A549 (cell line): ENCODE data around the gene SPATA9. TPM values are rescaled to one million over a fixed set of nuclear protein-coding genes. Genes with fewer than 3 reads are reported as not detected.

Source experiments
- BCL3 ChIP-seq: fragments of >200 bp; sonication (Bioruptor Twin); formaldehyde crosslinking; IDR thresholded peaks from 3 replicates; pipeline ENCODE4 v1.6.1; 2016
- BHLHE40 ChIP-seq: IDR thresholded peaks from 2 replicates; pipeline ENCODE4 v1.6.1; 2012; ENCODE audit warnings: low read depth, low read length, inconsistent platforms
- CBX2 ChIP-seq: fragments of 200-600 bp; sonication (generic); IDR thresholded peaks from 2 replicates; pipeline ENCODE4 v1.6.1; 2016; ENCODE audit warnings: low read depth, mild to moderate bottlenecking, borderline replicate concordance
- CBX8 ChIP-seq: fragments of 200-600 bp; sonication (generic); IDR thresholded peaks from 2 replicates; pipeline ENCODE4 v1.6.1; 2016
- CHD2 ChIP-seq: fragments of 150-350 bp; IDR thresholded peaks from 2 replicates; pipeline ENCODE4 v1.6.1; 2014; ENCODE audit warnings: low read length; ENCODE audit not compliant: partially characterized antibody
- ESRRA ChIP-seq: fragments of 150-350 bp; IDR thresholded peaks from 2 replicates; pipeline ENCODE4 v1.6.1; 2014; ENCODE audit warnings: mild to moderate bottlenecking, low read length, borderline replicate concordance
- FOSB ChIP-seq: fragments of 250-450 bp; sonication (Bioruptor Pico); IDR thresholded peaks from 2 replicates; pipeline ENCODE4 v1.5.0; 2020; ENCODE audit warnings: mild to moderate bottlenecking, moderate library complexity
- FOXS1 ChIP-seq: fragments of 250-450 bp; sonication (Bioruptor Pico); IDR thresholded peaks from 2 replicates; pipeline ENCODE4 v1.5.0; 2020; ENCODE audit warnings: mild to moderate bottlenecking, moderate library complexity
- HEYL ChIP-seq: fragments of 250-450 bp; sonication (Bioruptor Pico); IDR thresholded peaks from 2 replicates; pipeline ENCODE4 v1.8.0; 2021; ENCODE audit warnings: mild to moderate bottlenecking, moderate library complexity
- KDM1A ChIP-seq: fragments of 200-600 bp; sonication (generic); IDR thresholded peaks from 2 replicates; pipeline ENCODE4 v1.6.1; 2016; ENCODE audit warnings: low read depth, mild to moderate bottlenecking
- KDM5A ChIP-seq: fragments of 200-600 bp; sonication (generic); IDR thresholded peaks from 2 replicates; pipeline ENCODE4 v1.6.1; 2016; ENCODE audit warnings: antibody characterized with exemption, mild to moderate bottlenecking
- MAZ ChIP-seq: fragments of 150-350 bp; IDR thresholded peaks from 2 replicates; pipeline ENCODE4 v1.6.1; 2014; ENCODE audit warnings: antibody characterized with exemption, low read depth, low read length, borderline replicate concordance
- MYC ChIP-seq: IDR thresholded peaks from 2 replicates; pipeline ENCODE4 v1.6.1; 2012; ENCODE audit warnings: mild to moderate bottlenecking, inconsistent platforms, low read length, improper control_type of control experiment, borderline replicate concordance
- NFE2L2 ChIP-seq: fragments of 150-350 bp; conservative IDR thresholded peaks from 2 replicates; pipeline ENCODE4 v1.6.1; 2014; ENCODE audit warnings: low read length
- NR3C1 ChIP-seq: fragments of >200 bp; sonication (Bioruptor Twin); formaldehyde crosslinking; IDR thresholded peaks from 3 replicates; pipeline ENCODE4 v1.6.1; 2017
- PHF8 ChIP-seq: fragments of 200-600 bp; sonication (generic); IDR thresholded peaks from 2 replicates; pipeline ENCODE4 v1.6.1; 2016; ENCODE audit warnings: low read depth, mild to moderate bottlenecking, antibody characterized with exemption, moderate library complexity, borderline replicate concordance
- POLR2A ChIP-seq: IDR thresholded peaks from 2 replicates; pipeline ENCODE4 v1.6.1; 2012; ENCODE audit warnings: mild to moderate bottlenecking, low read length
- RARB ChIP-seq: fragments of 250-450 bp; sonication (Bioruptor Pico); IDR thresholded peaks from 2 replicates; pipeline ENCODE4 v1.8.0; 2021; ENCODE audit warnings: mild to moderate bottlenecking, moderate library complexity
- RCOR1 ChIP-seq: fragments of 150-350 bp; IDR thresholded peaks from 2 replicates; pipeline ENCODE4 v1.6.1; 2014; ENCODE audit warnings: antibody characterized with exemption, low read length, low read depth
- SMC3 ChIP-seq: fragments of >200 bp; sonication (Bioruptor Twin); formaldehyde crosslinking; IDR thresholded peaks from 3 replicates; pipeline ENCODE4 v1.6.1; 2018; ENCODE audit warnings: inconsistent platforms
- SREBF2 ChIP-seq: fragments of 450-650 bp; IDR thresholded peaks from 2 replicates; pipeline ENCODE4 v1.6.1; 2014; ENCODE audit warnings: mild to moderate bottlenecking, moderate library complexity
- TFCP2L1 ChIP-seq: fragments of 250-450 bp; sonication (Bioruptor Pico); IDR thresholded peaks from 2 replicates; pipeline ENCODE4 v1.5.0; 2021; ENCODE audit warnings: mild to moderate bottlenecking
- USF2 ChIP-seq: fragments of 450-650 bp; IDR thresholded peaks from 2 replicates; pipeline ENCODE4 v1.6.1; 2014; ENCODE audit warnings: antibody characterized with exemption
- ZC3H11A ChIP-seq: fragments of 450-650 bp; IDR thresholded peaks from 2 replicates; pipeline ENCODE4 v1.6.1; 2014; ENCODE audit warnings: antibody characterized with exemption, mild to moderate bottlenecking
- ZFP36 ChIP-seq: fragments of 450-650 bp; IDR thresholded peaks from 2 replicates; pipeline ENCODE4 v1.6.1; 2014; ENCODE audit warnings: borderline replicate concordance; ENCODE audit not compliant: partially characterized antibody
- ZNF302 ChIP-seq: fragments of 250-450 bp; sonication (Bioruptor Pico); IDR thresholded peaks from 2 replicates; pipeline ENCODE4 v1.9.0; 2021; ENCODE audit warnings: inconsistent platforms, mild to moderate bottlenecking, moderate library complexity
- ZSCAN20 ChIP-seq: fragments of 250-450 bp; sonication (Bioruptor Pico); IDR thresholded peaks from 2 replicates; pipeline ENCODE4 v1.8.0; 2022; ENCODE audit warnings: mild to moderate bottlenecking, moderate library complexity
- polyA plus RNA-seq, 4 experiments: library from polyadenylated mRNA; depleted of rRNA in 3 of 4; stranded (reverse); fragments of >200 nt; fragmentation: RNase III in 1 of 4; extraction: RNeasy Plus Mini Kit Qiagen cat#74134 plus additional on column Dnase treatment in 1 of 4; gene quantifications; 2 replicates in 3 of 4; 3 replicates in 1 of 4; pipeline ENCODE4 v1.2.3, GENCODE V29; 2011 to 2017
- TF ChIP-seq, protein P1 (sequence below): fragments of >200 bp; sonication (Bioruptor Twin); formaldehyde crosslinking; IDR thresholded peaks from 2 replicates; pipeline ENCODE4 v1.6.1; 2016
- TF ChIP-seq, protein P2 (sequence below): IDR thresholded peaks from 2 replicates; pipeline ENCODE4 v1.6.1; 2012

The SPATA9 gene
- polyA plus RNA-seq, 2 of the 4 experiments (the other 2 are of a cell fraction), result 0.16 TPM; not detected in 1

DNA sequence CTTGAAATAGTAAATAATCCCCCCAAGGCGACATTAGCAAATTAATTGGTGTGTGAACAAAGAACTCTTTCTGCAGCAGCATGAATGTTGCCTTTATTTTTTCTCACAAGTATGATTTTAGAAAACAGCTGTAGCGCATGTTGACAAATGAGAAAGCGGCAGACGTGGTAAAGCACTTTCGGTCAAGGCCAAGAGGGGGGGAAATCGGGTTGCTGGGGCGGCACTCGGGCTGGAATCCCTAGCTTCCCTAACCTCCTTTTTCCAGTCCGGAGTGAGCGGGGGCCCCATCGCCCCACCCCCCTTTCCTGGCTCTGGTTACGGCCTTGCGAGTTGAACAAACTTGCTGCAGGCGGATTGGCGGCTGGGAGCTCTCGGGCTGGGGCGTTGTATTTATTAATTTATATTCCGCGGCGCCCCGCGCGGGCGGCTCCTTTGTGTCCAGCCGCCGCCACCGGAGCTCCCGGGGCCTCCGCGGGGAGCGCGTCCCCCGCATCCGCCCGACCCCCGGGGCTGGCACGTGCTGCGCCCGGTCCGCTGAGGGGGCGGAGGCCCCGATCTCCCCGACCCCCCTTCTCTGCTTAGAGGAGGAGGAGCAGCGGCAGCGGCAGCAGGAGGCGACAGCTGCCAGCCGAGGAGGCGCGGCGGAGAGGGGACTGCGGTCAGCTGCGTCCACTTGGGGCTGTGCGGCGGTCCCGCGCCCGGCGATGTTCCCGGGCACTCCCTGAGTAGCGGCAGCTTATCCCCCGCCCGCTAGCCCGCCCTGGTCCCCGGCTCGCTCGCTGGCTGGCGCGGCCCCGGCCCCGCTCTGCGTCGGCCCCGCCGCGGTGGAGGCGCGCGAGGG lies 48.2 kb upstream of the SPATA9 start, which contains the start of gene RHOBTB3 (continued):
- TF ChIP-seq ESRRA (no peak), BCL3 (no peak), POLR2A (peak; percentile 58), BHLHE40 (peak; percentile 73), MYC (no peak), PHF8 (peak; percentile 73; the same call in 1 of the 2 replicates), FOSB (CRISPR knock-in tag) (no peak), ZC3H11A (no peak), TFCP2L1 (CRISPR knock-in tag) (no peak), KDM1A (no peak), SREBF2 (no peak), ZSCAN20 (CRISPR knock-in tag) (no peak), CBX2 (no peak), ZNF302 (CRISPR knock-in tag) (no peak), CBX8 (no peak), MAZ (no peak), HEYL (no peak), RCOR1 (no peak), NFE2L2 (no peak), RARB (no peak), USF2 (no peak), CHD2 (no peak), FOXS1 (no peak), KDM5A (no peak), ZFP36 (no peak), NR3C1 (no peak), SMC3 (0 out of 3 replicates have a peak, but pooled peaks have one; percentile 26)
- TF ChIP-seq, protein P1, sequence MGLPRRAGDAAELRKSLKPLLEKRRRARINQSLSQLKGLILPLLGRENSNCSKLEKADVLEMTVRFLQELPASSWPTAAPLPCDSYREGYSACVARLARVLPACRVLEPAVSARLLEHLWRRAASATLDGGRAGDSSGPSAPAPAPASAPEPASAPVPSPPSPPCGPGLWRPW, result no peak
- TF ChIP-seq, protein P2, sequence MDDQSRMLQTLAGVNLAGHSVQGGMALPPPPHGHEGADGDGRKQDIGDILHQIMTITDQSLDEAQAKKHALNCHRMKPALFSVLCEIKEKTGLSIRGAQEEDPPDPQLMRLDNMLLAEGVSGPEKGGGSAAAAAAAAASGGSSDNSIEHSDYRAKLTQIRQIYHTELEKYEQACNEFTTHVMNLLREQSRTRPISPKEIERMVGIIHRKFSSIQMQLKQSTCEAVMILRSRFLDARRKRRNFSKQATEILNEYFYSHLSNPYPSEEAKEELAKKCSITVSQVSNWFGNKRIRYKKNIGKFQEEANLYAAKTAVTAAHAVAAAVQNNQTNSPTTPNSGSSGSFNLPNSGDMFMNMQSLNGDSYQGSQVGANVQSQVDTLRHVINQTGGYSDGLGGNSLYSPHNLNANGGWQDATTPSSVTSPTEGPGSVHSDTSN, result no peak
